A673 (cell line): ENCODE measurements around the gene CYP27C1. TPM values are rescaled to one million over a fixed set of nuclear protein-coding genes. Genes with fewer than 3 reads are reported as not detected.

ENCODE experiments used
- BruUV-seq: library from RNA; stranded (reverse); fragments of 400-500 nt; replicated peaks from 2 replicates; lab custom pipeline; 2021; lab: Mats Ljungman, UMichigan
- CTCF ChIA-PET: fragments of 300-600 bp; sonication (Branson Sonifier 250); formaldehyde crosslinking; loops from one replicate; lab custom pipeline; 2022; ENCODE audit warnings: antibody characterized with exemption; lab: Charles Lee
- POLR2A ChIA-PET: fragments of 300-600 bp; sonication (Branson Sonifier 250); formaldehyde crosslinking; loops from one replicate; lab custom pipeline; 2022; ENCODE audit warnings: antibody characterized with exemption; ENCODE audit not compliant: low non-redundant PET; lab: Charles Lee
- DNase-seq: peaks from one replicate; pipeline ENCODE4 v3.0.0-alpha.2; 2015; ENCODE audit warnings: low spot score
- H3K27ac ChIP-seq: fragments of 200-600 bp; sonication (generic); 2 replicates; pipeline ENCODE4 v1.5.1; 2016; ENCODE audit warnings: mixed run types, low read depth, mild to moderate bottlenecking, mixed read lengths, antibody characterized with exemption, low read length; ENCODE audit not compliant: poor library complexity, severe bottlenecking
- H3K27me3 ChIP-seq: fragments of 200-600 bp; sonication (generic); replicated peaks from 2 replicates; pipeline ENCODE4 v1.6.1; 2017; ENCODE audit warnings: mixed run types, low read depth, mild to moderate bottlenecking, mixed read lengths, antibody characterized with exemption, low read length; ENCODE audit not compliant: insufficient read depth, poor library complexity
- H3K36me3 ChIP-seq: fragments of 200-600 bp; sonication (generic); 2 replicates; pipeline ENCODE4 v1.6.1; 2016; ENCODE audit warnings: mixed run types, mild to moderate bottlenecking, mixed read lengths, antibody characterized with exemption, low read length; ENCODE audit not compliant: insufficient read depth, poor library complexity, severe bottlenecking
- H3K4me1 ChIP-seq: fragments of 200-600 bp; sonication (generic); 2 replicates; pipeline ENCODE4 v1.6.1; 2017; ENCODE audit warnings: mixed run types, mild to moderate bottlenecking, mixed read lengths, antibody characterized with exemption, low read length; ENCODE audit not compliant: insufficient read depth, poor library complexity, severe bottlenecking
- H3K4me3 ChIP-seq: fragments of 200-600 bp; sonication (generic); 2 replicates; pipeline ENCODE4 v1.5.1; 2016; ENCODE audit warnings: low read depth, mixed run types, mild to moderate bottlenecking, mixed read lengths, low read length; ENCODE audit not compliant: poor library complexity, severe bottlenecking
- H3K9me3 ChIP-seq: fragments of 200-600 bp; sonication (generic); 2 replicates; pipeline ENCODE4 v1.6.1; 2016; ENCODE audit warnings: mixed run types, low read depth, mild to moderate bottlenecking, mixed read lengths, antibody characterized with exemption, low read length; ENCODE audit not compliant: poor library complexity, severe bottlenecking
- CTCF ChIP-seq: fragments of 300-800, 200-600 bp; sonication (generic); conservative IDR thresholded peaks from 2 replicates; pipeline ENCODE4 v1.5.1; 2017; ENCODE audit warnings: low read depth, mild to moderate bottlenecking, antibody characterized with exemption, low read length, moderate library complexity, mixed read lengths
- EZH2 ChIP-seq: fragments of 200-600 bp; sonication (generic); IDR thresholded peaks from 2 replicates; pipeline ENCODE4 v1.6.1; 2017; ENCODE audit warnings: borderline replicate concordance, low read depth, mild to moderate bottlenecking, mixed read lengths, antibody characterized with exemption, low read length; ENCODE audit not compliant: poor library complexity, severe bottlenecking
- intact Hi-C: fragments of 100-400 bp; cut with micrococcal nuclease; formaldehyde crosslinking; loops from one replicate; pipeline ENCODE4 v1.10.0; 2022; ENCODE audit not compliant: unreplicated experiment
- total RNA-seq: library from RNA; stranded (reverse); gene quantifications from 2 replicates; pipeline ENCODE4 v1.2.3, GENCODE V29; 2021

CYP27C1 gene
- total RNA-seq, 1 experiment from 2014 or later: 4.2 TPM

GRCh38 chr2:127187081-127187775, 32.9 kb downstream of the CYP27C1 start:
- no peaks in the 10 kb centered on the region for H3K27me3 ChIP-seq

GRCh38 chr2:127185705-127186104, 34.4 kb downstream of the CYP27C1 start:
- ChIA-PET CTCF (no interaction called here), POLR2A (no interaction called here)
- no peaks in the 10 kb centered on the region for H3K9me3 ChIP-seq
- intact Hi-C loops: no loop called here
- H3K4me3 ChIP-seq: no peak overlapping the region
- H3K4me1 ChIP-seq: no peaks in the 10 kb centered on the region
- TF ChIP-seq EZH2 (no peak), CTCF (no peak)
- no peaks in the 10 kb centered on the region for H3K36me3 ChIP-seq
- no TSS peak for BruUV-seq
- no peaks in the 10 kb centered on the region for H3K27me3 ChIP-seq
- DNase-seq: no peak
- H3K27ac ChIP-seq: no peak overlapping the region

More at GRCh38 chr2:127187081-127187775, 32.9 kb downstream of the CYP27C1 start:
- Histone ChIP-seq H3K9me3 (no peaks in the 10 kb centered on the region), H3K27ac (no peak overlapping the region), H3K4me1 (no peaks in the 10 kb centered on the region), H3K36me3 (no peaks in the 10 kb centered on the region), H3K4me3 (no peak overlapping the region)
- BruUV-seq: no TSS peak
- ChIA-PET POLR2A (no interaction called here), CTCF (no interaction called here)
- no peak for TF ChIP-seq EZH2
- TF ChIP-seq CTCF: no peak
- intact Hi-C loops: no loop called here
- no peak for DNase-seq

- CTCF ChIA-PET: interaction anchor here (0.6 kb wide), 1 partner anchor 73 kb away, joined by 3 read pairs; no protein-coding TSS in a partner anchor
- Histone ChIP-seq H3K27ac (no peak overlapping the region), H3K9me3 (no peaks in the 10 kb centered on the region), H3K4me1 (no peaks in the 10 kb centered on the region), H3K36me3 (no peaks in the 10 kb centered on the region), H3K4me3 (no peak overlapping the region), H3K27me3 (no peaks in the 10 kb centered on the region)
- DNase-seq: peak; percentile 27
- no TSS peak for BruUV-seq
- intact Hi-C loops: no loop called here
- POLR2A ChIA-PET: no interaction called here
- TF ChIP-seq CTCF (peak; percentile 16; the same call in 1 of the 2 replicates), EZH2 (no peak)
Observed at GRCh38 chr2:127185093-127185492, 35.0 kb downstream of the CYP27C1 start.
